Endothelial cell of umbilical vein (primary cell): ENCODE data around the gene CPT2. TPM values are rescaled to one million over a fixed set of nuclear protein-coding genes. Genes with fewer than 3 reads are reported as not detected.

Experiments used
- BruUV-seq: library from RNA; stranded (reverse); fragments of 400-500 nt; replicated peaks from 2 replicates; lab custom pipeline; 2021; lab: Mats Ljungman, UMichigan
- CTCF ChIA-PET: fragments of 300-600, 350-600 bp; sonication (Branson Sonifier 250); formaldehyde crosslinking; loops from one replicate; lab custom pipeline; 2021; ENCODE audit warnings: antibody characterized with exemption, inconsistent platforms; lab: Charles Lee
- POLR2A ChIA-PET: fragments of 300-600, 350-600 bp; sonication (Branson Sonifier 250); formaldehyde crosslinking; loops from one replicate; lab custom pipeline; 2021; ENCODE audit warnings: antibody characterized with exemption, inconsistent platforms; lab: Charles Lee
- DNase-seq: peaks from one replicate; pipeline ENCODE4 v3.0.0-alpha.2; 2011; ENCODE audit warnings: low read depth, low spot score
- FAIRE-seq: peaks from 2 replicates; lab custom pipeline; 2011; peaks lifted over from hg19 to GRCh38; lab: Jason Lieb, UNC
- H2AFZ ChIP-seq: 2 replicates; pipeline ENCODE4 v1.6.0; 2012; ENCODE audit warnings: low read depth, low read length, control low read depth, inconsistent platforms
- H3K27ac ChIP-seq: 2 replicates; pipeline ENCODE4 v1.5.1; 2011; ENCODE audit warnings: low read depth, mild to moderate bottlenecking, control low read depth, low read length, moderate library complexity; ENCODE audit not compliant: insufficient read depth
- H3K27me3 ChIP-seq, 2 experiments: 2 replicates each; pipeline versions ENCODE4 v1.6.0 to v1.6.1; 2011; ENCODE audit warnings: low read length in 2 of 2, mixed read lengths in 1 of 2; ENCODE audit not compliant: control insufficient read depth in 2 of 2, insufficient read depth in 2 of 2
- H3K36me3 ChIP-seq, 2 experiments: 2 replicates in 1 of 2; 3 replicates in 1 of 2; pipeline ENCODE4 v1.5.1; 2011; ENCODE audit warnings: low read length in 2 of 2, mild to moderate bottlenecking in 1 of 2, moderate library complexity in 1 of 2; ENCODE audit not compliant: control insufficient read depth in 2 of 2, insufficient read depth in 2 of 2; ENCODE audit errors: extremely low read depth in 1 of 2
- H3K4me1 ChIP-seq: 3 replicates; pipeline ENCODE4 v1.5.1; 2011; ENCODE audit warnings: mild to moderate bottlenecking, low read length; ENCODE audit not compliant: control insufficient read depth, insufficient read depth; ENCODE audit errors: extremely low read depth
- H3K4me2 ChIP-seq: 2 replicates; pipeline ENCODE4 v1.6.1; 2011; ENCODE audit warnings: low read length, control low read depth, mixed read lengths; ENCODE audit not compliant: insufficient read depth
- H3K4me3 ChIP-seq, 3 experiments: fragments of 200-600 bp in 1 of 3; sonication (generic), shearing (Covaris generic) in 1 of 3; replicated peaks in 1 of 3; 2 replicates each; pipeline ENCODE4 v1.5.1; 2011 to 2016; ENCODE audit warnings: control low read depth in 3 of 3, low read length in 3 of 3, mild to moderate bottlenecking in 2 of 3, inconsistent platforms in 1 of 3, low read depth in 1 of 3, moderate library complexity in 1 of 3; ENCODE audit not compliant: insufficient read depth in 1 of 3
- H3K79me2 ChIP-seq: 2 replicates; pipeline ENCODE4 v1.6.0; 2012; ENCODE audit warnings: low read length, inconsistent platforms; ENCODE audit not compliant: control insufficient read depth, insufficient read depth
- H3K9ac ChIP-seq: replicated peaks from 2 replicates; pipeline ENCODE3; 2011; ENCODE audit warnings: low read length, control low read depth; ENCODE audit not compliant: insufficient read depth; ENCODE audit errors: extremely low read depth
- H3K9me1 ChIP-seq: replicated peaks from 3 replicates; pipeline ENCODE4 v1.6.0; 2011; ENCODE audit warnings: mild to moderate bottlenecking, low read length; ENCODE audit not compliant: control insufficient read depth, insufficient read depth; ENCODE audit errors: extremely low read depth
- H3K9me3 ChIP-seq: replicated peaks from 2 replicates; pipeline ENCODE4 v1.5.1; 2012; ENCODE audit warnings: low read length, inconsistent platforms; ENCODE audit not compliant: control insufficient read depth, insufficient read depth
- H4K20me1 ChIP-seq: replicated peaks from 2 replicates; pipeline ENCODE3; 2011; ENCODE audit warnings: mild to moderate bottlenecking, low read length; ENCODE audit not compliant: control insufficient read depth, insufficient read depth; ENCODE audit errors: extremely low read depth
- EZH2 ChIP-seq: IDR thresholded peaks from 2 replicates; pipeline ENCODE4 v1.6.1; 2012; ENCODE audit warnings: borderline replicate concordance, low read depth, mild to moderate bottlenecking, moderate library complexity, low read length, inconsistent platforms; ENCODE audit not compliant: severe bottlenecking
- FOS ChIP-seq: IDR thresholded peaks from 2 replicates; pipeline ENCODE4 v1.6.1; 2011; ENCODE audit warnings: mild to moderate bottlenecking, low read length, moderate library complexity, borderline replicate concordance; ENCODE audit not compliant: insufficient read depth
- GATA2 ChIP-seq: IDR thresholded peaks from 2 replicates; pipeline ENCODE4 v1.7.0; 2011; ENCODE audit warnings: low read depth, mild to moderate bottlenecking, moderate library complexity, mixed read lengths, low read length; ENCODE audit not compliant: insufficient read length, insufficient read depth
- JUN ChIP-seq: IDR thresholded peaks from 2 replicates; pipeline ENCODE4 v1.6.1; 2011; ENCODE audit warnings: borderline replicate concordance, low read depth; ENCODE audit not compliant: insufficient read length, insufficient read depth
- MAX ChIP-seq: IDR thresholded peaks from 2 replicates; pipeline ENCODE4 v1.6.1; 2011; ENCODE audit not compliant: insufficient read depth, insufficient read length
- MYC ChIP-seq: IDR thresholded peaks from one replicate; pipeline ENCODE4 v1.6.1; 2011; ENCODE audit warnings: mild to moderate bottlenecking, low read depth, low read length
- POLR2A ChIP-seq: IDR thresholded peaks from 2 replicates; pipeline ENCODE4 v1.6.1; 2012; ENCODE audit warnings: low read depth, mild to moderate bottlenecking, control low read depth, low read length
- POLR2AphosphoS5 ChIP-seq: IDR thresholded peaks from 2 replicates; pipeline ENCODE4 v1.6.1; 2012; ENCODE audit warnings: low read depth, mild to moderate bottlenecking, control low read depth, low read length, moderate library complexity; ENCODE audit not compliant: insufficient read depth
- dilution Hi-C: fragments of 300-500 bp; cut with MboI; formaldehyde crosslinking; loops from one replicate; pipeline ENCODE4 v1.15.0; 2019; ENCODE audit warnings: low sequenced_read_pairs; ENCODE audit not compliant: extremely low pct_ligation_motif_present
- intact Hi-C: fragments of 100-400 bp; cut with micrococcal nuclease; formaldehyde crosslinking; loops from one replicate; pipeline ENCODE4 v1.10.0; 2022
- polyA plus RNA-seq, 4 experiments: library from polyadenylated mRNA; depleted of rRNA in 3 of 4; stranded (reverse) in 3 of 4; unstranded in 1 of 4; fragments of >200 nt; gene quantifications; 2 replicates each; pipeline versions ENCODE4 v1.2.1 to v1.2.3, GENCODE V29; 2011 to 2012; ENCODE audit warnings: missing spikeins in 1 of 4
- total RNA-seq: library from RNA; stranded (reverse); gene quantifications from 2 replicates; pipeline ENCODE4 v1.2.3, GENCODE V29; 2021

The CPT2 gene
- total and polyA plus RNA-seq, 2 donors (not counting 3 experiments of a cell fraction or from before 2014, with no cell fraction given) = 10.6 to 11.6 TPM

- H3K4me2 ChIP-seq = peak overlapping the region; percentile 88
- CTCF ChIA-PET = no interaction called here
- no peaks in the 10 kb centered on the region for H3K9me1 ChIP-seq
- dilution Hi-C loops = no loop called here
- peak overlapping the region; percentile 54 for H3K27ac ChIP-seq
- no peaks in the 10 kb centered on the region for H3K9me3 ChIP-seq
- peak overlapping the region; percentile 85 for H3K9ac ChIP-seq
- FAIRE-seq (no peak), DNase-seq (peak; percentile 3)
- peak overlapping the region; percentile 81 to 94 (median 83) for H3K4me3 ChIP-seq
- H3K4me1 ChIP-seq = peaks cover 19% of the 10 kb centered on the region
- BruUV-seq = TSS peak; percentile 63
- no peaks in the 10 kb centered on the region for H3K27me3 ChIP-seq
- peaks cover 11% of the 10 kb centered on the region for H3K79me2 ChIP-seq
- TF ChIP-seq EZH2 (no peak), MYC (no peak)
- H2AFZ ChIP-seq = peak overlapping the region; percentile 91
- POLR2A ChIA-PET = no interaction called here
- H4K20me1 ChIP-seq = no peaks in the 10 kb centered on the region
- H3K36me3 ChIP-seq = peaks cover 0 to 5% of the 10 kb centered on the region in 2 experiments
- intact Hi-C loops = loop anchor here (1.0 kb wide), 2 partner anchors 19 to 23 kb away; partner anchors contain the start of genes CPT2 and MAGOH
Observed at GRCh38 chr1:53219711-53220110, 23.1 kb downstream of the CPT2 start.

GRCh38 chr1:53220171-53220961, 23.7 kb downstream of the CPT2 start, which contains the start of gene CZIB:
TSS of gene CZIB (minus strand) at chr1:53220634. CDS start at chr1:53220575, 59 bp downstream.
- H4K20me1 ChIP-seq = no peaks in the 10 kb centered on the region
- no peaks in the 10 kb centered on the region for H3K9me1 ChIP-seq
- H3K79me2 ChIP-seq = peaks cover 11% of the 10 kb centered on the region
- peak; percentile 69 for FAIRE-seq
- peak; percentile 93 for DNase-seq
- peak within 1 kb of the TSS; percentile 54 for H3K27ac ChIP-seq
- BruUV-seq = no TSS peak
- intact Hi-C loops (loop anchor here (1.0 kb wide), 2 partner anchors 18 to 24 kb away; partner anchors contain the start of genes CPT2 and MAGOH), dilution Hi-C loops (no loop called here)
- H3K27me3 ChIP-seq = no peaks in the 10 kb centered on the region
- H3K9me3 ChIP-seq = no peaks in the 10 kb centered on the region
- POLR2A ChIA-PET = no interaction called here
- H3K9ac ChIP-seq = peak within 1 kb of the TSS; percentile 85
- peak within 1 kb of the TSS; percentile 88 for H3K4me2 ChIP-seq
- H3K36me3 ChIP-seq = peaks cover 0 to 5% of the 10 kb centered on the region in 2 experiments
- peak within 1 kb of the TSS; percentile 98 for H2AFZ ChIP-seq
- peak; percentile 14 for TF ChIP-seq FOS
- no peak for TF ChIP-seq GATA2
- TF ChIP-seq MYC = peak; percentile 80
- peak; percentile 96 for TF ChIP-seq POLR2AphosphoS5
- peak; percentile 21 for TF ChIP-seq MAX
- TF ChIP-seq POLR2A = peak; percentile 89
- TF ChIP-seq EZH2 = no peak
- no peak for TF ChIP-seq JUN
- CTCF ChIA-PET = no interaction called here
- peaks cover 19% of the 10 kb centered on the region for H3K4me1 ChIP-seq
- H3K4me3 ChIP-seq = peak within 1 kb of the TSS; percentile 81 to 94 (median 83)
